BE2C (cell line): ENCODE results near the gene KAZN.

Experiments used
- DNase-seq: peaks from one replicate; pipeline ENCODE4 v3.0.0-alpha.2; 2020
- H3K27me3 ChIP-seq: fragments of 250-450 bp; sonication (Bioruptor Pico); 2 replicates; pipeline ENCODE4 v1.5.1; 2020; ENCODE audit warnings: mild to moderate bottlenecking
- H3K36me3 ChIP-seq: fragments of 250-450 bp; sonication (Bioruptor Pico); 2 replicates; pipeline ENCODE4 v1.5.1; 2020; ENCODE audit warnings: mild to moderate bottlenecking
- H3K4me1 ChIP-seq: fragments of 250-450 bp; sonication (Bioruptor Pico); 2 replicates; pipeline ENCODE4 v1.5.1; 2020
- H3K4me3 ChIP-seq: 2 replicates; pipeline ENCODE4 v1.5.1; 2011; ENCODE audit warnings: low read depth, low read length
- H3K9me3 ChIP-seq: fragments of 250-450 bp; sonication (Bioruptor Pico); 2 replicates; pipeline ENCODE4 v1.5.1; 2020
- CTCF ChIP-seq: IDR thresholded peaks from 2 replicates; pipeline ENCODE4 v1.5.1; 2012; ENCODE audit warnings: mild to moderate bottlenecking, low read depth, low read length

The KAZN gene

GRCh38 chr1:14865106-14865505, 266.6 kb downstream of the KAZN start:
- no peak for DNase-seq
- Histone ChIP-seq H3K4me1 (no peaks in the 10 kb centered on the region), H3K36me3 (no peaks in the 10 kb centered on the region), H3K9me3 (no peaks in the 10 kb centered on the region), H3K27me3 (no peaks in the 10 kb centered on the region), H3K4me3 (no peak overlapping the region)
- TF ChIP-seq CTCF: no peak

- DNase-seq: no peak
- Histone ChIP-seq H3K27me3 (no peaks in the 10 kb centered on the region), H3K36me3 (no peaks in the 10 kb centered on the region), H3K4me3 (no peak overlapping the region), H3K9me3 (no peaks in the 10 kb centered on the region), H3K4me1 (no peaks in the 10 kb centered on the region)
- TF ChIP-seq CTCF: no peak
Observed at GRCh38 chr1:14866911-14867612, 268.6 kb downstream of the KAZN start.

- Histone ChIP-seq H3K27me3 (no peaks in the 10 kb centered on the region), H3K9me3 (no peaks in the 10 kb centered on the region), H3K4me1 (no peaks in the 10 kb centered on the region), H3K4me3 (no peak overlapping the region), H3K36me3 (no peaks in the 10 kb centered on the region)
- no peak for TF ChIP-seq CTCF
- DNase-seq: no peak
Observed at GRCh38 chr1:14869187-14869586, 270.7 kb downstream of the KAZN start.

- TF ChIP-seq CTCF: no peak
- H3K4me3 ChIP-seq: no peak overlapping the region
- H3K36me3 ChIP-seq: no peaks in the 10 kb centered on the region
- DNase-seq: no peak
- no peaks in the 10 kb centered on the region for H3K27me3 ChIP-seq
- no peaks in the 10 kb centered on the region for H3K9me3 ChIP-seq
- no peaks in the 10 kb centered on the region for H3K4me1 ChIP-seq
Observed at GRCh38 chr1:14871218-14871970, 272.9 kb downstream of the KAZN start.

GRCh38 chr1:14872762-14873161, 274.3 kb downstream of the KAZN start:
- no peaks in the 10 kb centered on the region for H3K36me3 ChIP-seq
- no peaks in the 10 kb centered on the region for H3K9me3 ChIP-seq
- H3K4me1 ChIP-seq: no peaks in the 10 kb centered on the region
- TF ChIP-seq CTCF: no peak
- H3K27me3 ChIP-seq: no peaks in the 10 kb centered on the region
- no peak for DNase-seq
- no peak overlapping the region for H3K4me3 ChIP-seq

GRCh38 chr1:14873677-14874076, 275.2 kb downstream of the KAZN start:
- no peaks in the 10 kb centered on the region for H3K4me1 ChIP-seq
- TF ChIP-seq CTCF: no peak
- H3K4me3 ChIP-seq: no peak overlapping the region
- no peak for DNase-seq
- no peaks in the 10 kb centered on the region for H3K36me3 ChIP-seq
- no peaks in the 10 kb centered on the region for H3K9me3 ChIP-seq
- H3K27me3 ChIP-seq: no peaks in the 10 kb centered on the region
